ENCODE measurements around the gene NSG1.

DNA sequence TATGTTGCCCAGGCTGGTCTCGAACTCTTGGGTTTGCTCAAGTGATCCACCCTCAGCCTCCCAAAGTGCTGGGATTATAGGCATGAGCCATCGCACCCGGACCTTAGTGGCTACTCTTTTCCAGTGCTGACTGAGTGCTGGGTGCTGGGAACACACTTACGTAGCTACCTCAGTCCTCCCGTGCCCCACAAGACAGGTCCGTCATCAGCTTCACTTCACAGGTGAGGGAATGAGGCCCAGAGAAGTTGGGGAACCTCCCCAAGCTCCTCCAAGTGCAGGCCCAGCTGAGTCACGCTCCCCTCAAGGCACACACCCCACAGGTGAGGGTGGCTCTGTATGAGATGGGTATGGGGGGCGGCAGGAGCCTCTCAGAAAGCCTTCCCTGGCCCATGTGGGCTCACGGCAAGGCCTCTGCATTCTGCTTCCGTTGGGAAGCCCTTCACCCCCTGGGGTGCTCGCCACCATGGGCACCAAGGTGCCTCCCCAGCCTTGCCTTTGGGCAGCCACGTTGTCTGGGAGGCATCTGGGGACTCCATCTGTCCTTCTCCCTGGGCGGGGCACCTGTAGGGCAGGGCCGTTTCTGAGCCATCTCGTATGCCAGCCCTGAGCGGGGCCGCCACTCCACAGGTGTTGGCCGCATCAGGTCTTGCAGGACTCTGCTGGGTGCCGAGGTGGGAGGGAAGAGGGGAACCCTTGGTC, 28.4 kb downstream of the NSG1 start:
- TF ChIP-seq EP300 (IDR thresholded peaks at IDR 0.05) (no peak), POLR2AphosphoS5 (IDR thresholded peaks at IDR 0.05) (no peak)
- TF ChIP-seq, protein P1, sequence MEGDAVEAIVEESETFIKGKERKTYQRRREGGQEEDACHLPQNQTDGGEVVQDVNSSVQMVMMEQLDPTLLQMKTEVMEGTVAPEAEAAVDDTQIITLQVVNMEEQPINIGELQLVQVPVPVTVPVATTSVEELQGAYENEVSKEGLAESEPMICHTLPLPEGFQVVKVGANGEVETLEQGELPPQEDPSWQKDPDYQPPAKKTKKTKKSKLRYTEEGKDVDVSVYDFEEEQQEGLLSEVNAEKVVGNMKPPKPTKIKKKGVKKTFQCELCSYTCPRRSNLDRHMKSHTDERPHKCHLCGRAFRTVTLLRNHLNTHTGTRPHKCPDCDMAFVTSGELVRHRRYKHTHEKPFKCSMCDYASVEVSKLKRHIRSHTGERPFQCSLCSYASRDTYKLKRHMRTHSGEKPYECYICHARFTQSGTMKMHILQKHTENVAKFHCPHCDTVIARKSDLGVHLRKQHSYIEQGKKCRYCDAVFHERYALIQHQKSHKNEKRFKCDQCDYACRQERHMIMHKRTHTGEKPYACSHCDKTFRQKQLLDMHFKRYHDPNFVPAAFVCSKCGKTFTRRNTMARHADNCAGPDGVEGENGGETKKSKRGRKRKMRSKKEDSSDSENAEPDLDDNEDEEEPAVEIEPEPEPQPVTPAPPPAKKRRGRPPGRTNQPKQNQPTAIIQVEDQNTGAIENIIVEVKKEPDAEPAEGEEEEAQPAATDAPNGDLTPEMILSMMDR (IDR thresholded peaks at IDR 0.05), result no peak
